Psoas muscle (tissue), 8 donors: ENCODE measurements around the gene ADCY6. TPM values are rescaled to one million over a fixed set of nuclear protein-coding genes. Genes with fewer than 3 reads are reported as not detected.

Experiments
- ATAC-seq, 4 donors: fragments of 200-7000 bp; cut with Tn5 transposase; one replicate each; pipeline ENCODE4 v1.9.1; 2020; ENCODE audit warnings: moderate library complexity in 3 of 4, mild to moderate bottlenecking in 2 of 4
- DNase-seq, 2 donors: peaks; one replicate each; pipeline ENCODE4 v3.0.0-alpha.2; 2020
- H3K27ac ChIP-seq: fragments of 200-600 bp; one replicate; pipeline ENCODE4 v1.8.0; 2022
- H3K27me3 ChIP-seq, 3 donors: fragments of 200-600 bp in 1 of 3; one replicate each; pipeline versions ENCODE4 v1.6.1 to v1.8.0; 2013 to 2022; ENCODE audit warnings: low read length in 2 of 3, mild to moderate bottlenecking in 2 of 3, moderate library complexity in 1 of 3; ENCODE audit not compliant: insufficient read depth in 3 of 3
- H3K36me3 ChIP-seq, 2 donors: fragments of 200-600 bp in 1 of 2; one replicate each; pipeline versions ENCODE4 v1.6.1 to v1.8.0; 2013 to 2022; ENCODE audit warnings: low read depth in 1 of 2, mild to moderate bottlenecking in 1 of 2, moderate library complexity in 1 of 2; ENCODE audit not compliant: insufficient read depth in 1 of 2
- H3K4me1 ChIP-seq: fragments of 200-600 bp; one replicate; pipeline ENCODE4 v1.8.0; 2022
- H3K4me3 ChIP-seq: fragments of 200-600 bp; one replicate; pipeline ENCODE4 v1.8.0; 2022; ENCODE audit warnings: mild to moderate bottlenecking
- H3K9me3 ChIP-seq: fragments of 200-600 bp; one replicate; pipeline ENCODE4 v1.8.0; 2022
- CTCF ChIP-seq: fragments of 200-600 bp; IDR thresholded peaks from one replicate; pipeline ENCODE4 v1.8.0; 2022; ENCODE audit warnings: antibody characterized with exemption
- WGBS, 3 donors: extraction: QIAGEN DNeasy Blood & Tissue Kit; methylation state at CpG; one replicate each; pipeline versions ENCODE4 v1.1.6 to v1.1.7; 2013; 5-methylcytosine and 5-hydroxymethylcytosine counted together
- intact Hi-C, 2 donors: fragments of 100-400 bp; cut with DNase I; formaldehyde crosslinking; loops; one replicate each; pipeline versions ENCODE4 v1.11.0 to v1.14.2; 2022
- polyA plus RNA-seq, 3 donors: library from polyadenylated mRNA; stranded (reverse); fragments of 200-250 nt; gene quantifications; one replicate each; pipeline ENCODE4 v1.2.3, GENCODE V29; 2013
- total RNA-seq, 4 donors: library from RNA; stranded (reverse); fragmentation: NEBNext Ultra II Directional in 2 of 4; extraction: Animal tissue kit (Norgen Biotek cat#: 25700) in 2 of 4; gene quantifications; one replicate each; pipeline versions ENCODE4 v1.2.1 to v1.2.4, GENCODE V29; 2021 to 2023
- donor health status: healthy with polysubstance abuse.
- donor health status: DM: no; HTN: no; CAD: no; lungs with moderate emphysema.
- donor health status: Bipolar disorder and iron deficiency.
- donor health status: healthy.
- donor health status: DM: yes; HTN: yes; CAD: no.
- donor health status: DM: no; HTN: no; CAD: no.
- donor health status: DM: no; HTN: no; CAD: no.
- donor health status: DM: yes; HTN: yes; CAD: no.

ADCY6 gene
- total and polyA plus RNA-seq, 7 donors = 5.3 to 18.9 (median 13.1) TPM

- H3K4me3 ChIP-seq = no peak overlapping the region
- no peak overlapping the region for H3K27ac ChIP-seq
- 86 to 95% (median 92%) methylated on average over 5 of the region's 5 CpGs for WGBS, 3 donors
- H3K27me3 ChIP-seq = peaks cover 0 to 17% (median 2%) of the 10 kb centered on the region in 3 donors
- DNase-seq (no peak), ATAC-seq (no peak)
- intact Hi-C loops = no loop called here
- H3K9me3 ChIP-seq = no peaks in the 10 kb centered on the region
- peaks cover 0 to 5% of the 10 kb centered on the region in 2 donors for H3K36me3 ChIP-seq
- no peak for TF ChIP-seq CTCF
- H3K4me1 ChIP-seq = no peaks in the 10 kb centered on the region
Measured at GRCh38 chr12:48822139-48822538, 33.2 kb upstream of the ADCY6 start.

- no peak overlapping the region for H3K4me3 ChIP-seq
- no peak for TF ChIP-seq CTCF
- H3K36me3 ChIP-seq = no peaks in the 10 kb centered on the region
- DNase-seq (no peak), ATAC-seq (no peak)
- 66 to 76% (median 72%) methylated on average over 5 of the region's 5 CpGs for WGBS, 3 donors
- H3K4me1 ChIP-seq = peaks cover 7% of the 10 kb centered on the region
- peaks cover 0 to 17% (median 2%) of the 10 kb centered on the region in 3 donors for H3K27me3 ChIP-seq
- no peak overlapping the region for H3K27ac ChIP-seq
- no peaks in the 10 kb centered on the region for H3K9me3 ChIP-seq
- intact Hi-C loops = no loop called here
Measured at GRCh38 chr12:48819986-48820725, 31.3 kb upstream of the ADCY6 start.

- intact Hi-C loops = no loop called here
- no peak for TF ChIP-seq CTCF
Measured at GRCh38 chr12:48818831-48819590, 30.1 kb upstream of the ADCY6 start.

GRCh38 chr12:48817873-48818830 lies 29.3 kb upstream of the ADCY6 start, which contains the start of gene CACNB3:
Gene CACNB3, plus strand, starts transcription at chr12:48818496. Its CDS starts 434 bp downstream, at chr12:48818930.
- ATAC-seq (no peak), DNase-seq (peak; percentile 67 to 81)
- H3K4me1 ChIP-seq = peaks cover 7% of the 10 kb centered on the region
- no peaks in the 10 kb centered on the region for H3K9me3 ChIP-seq
- 2% methylated on average over 50 to 77 of the region's 79 CpGs for WGBS, 3 donors
- intact Hi-C loops = no loop called here
- H3K36me3 ChIP-seq = no peaks in the 10 kb centered on the region
- no peak for TF ChIP-seq CTCF
- H3K27me3 ChIP-seq = peaks cover 0 to 17% (median 2%) of the 10 kb centered on the region in 3 donors
- peak within 1 kb of the TSS; percentile 74 for H3K4me3 ChIP-seq
- no peak within 1 kb of the TSS for H3K27ac ChIP-seq

More at GRCh38 chr12:48818831-48819590, 30.1 kb upstream of the ADCY6 start:
- peaks cover 7% of the 10 kb centered on the region for H3K4me1 ChIP-seq
- H3K36me3 ChIP-seq = no peaks in the 10 kb centered on the region
- peak overlapping the region; percentile 74 for H3K4me3 ChIP-seq
- no peak for ATAC-seq
- peak in 1 of 2 donors; percentile 26 for DNase-seq
- no peaks in the 10 kb centered on the region for H3K9me3 ChIP-seq
- no peak overlapping the region for H3K27ac ChIP-seq
- 17 to 26% (median 25%) methylated on average over 21 to 37 of the region's 37 CpGs for WGBS, 3 donors
- H3K27me3 ChIP-seq = peaks cover 0 to 17% (median 2%) of the 10 kb centered on the region in 3 donors
